ENCODE data around the gene MTERF4.

- TF ChIP-seq CTCF (IDR thresholded peaks at IDR 0.05; ENCODE audit: insufficient read depth, low read length), result no peak
- TF ChIP-seq GABPA (IDR thresholded peaks at IDR 0.05; ENCODE audit: low read depth), result no peak
- no peak for TF ChIP-seq REST (IDR thresholded peaks at IDR 0.05; ENCODE audit: insufficient replicate concordance, low read depth)
- TF ChIP-seq POLR2AphosphoS5 (IDR thresholded peaks at IDR 0.05; ENCODE audit: low read depth), result no peak
- TF ChIP-seq SPI1 (IDR thresholded peaks at IDR 0.05; ENCODE audit: borderline replicate concordance, low read depth), result no peak
Observed at GRCh38 chr2:241073166-241074064, 28.7 kb downstream of the MTERF4 start.

Measured in HL-60 (cell line).